SJSA1 (cell line): ENCODE results near the gene FKBP15. TPM values are rescaled to one million over a fixed set of nuclear protein-coding genes. Genes with fewer than 3 reads are reported as not detected.
"Not testable (repeated sequence)": the region's sequence is repeated elsewhere in the genome, so short reads cannot be mapped to it uniquely, and the experiment has no call there.

Experiments used
- DNase-seq, 2 experiments: peaks; one replicate each; pipeline ENCODE4 v3.0.0-alpha.2; 2015 to 2020; ENCODE audit warnings: low spot score in 2 of 2, low read depth in 1 of 2
- H3K27ac ChIP-seq: fragments of 250-450 bp; sonication (Bioruptor Pico); 2 replicates; pipeline ENCODE4 v1.5.1; 2020; ENCODE audit warnings: mild to moderate bottlenecking, moderate library complexity
- H3K27me3 ChIP-seq: fragments of 250-450 bp; sonication (Bioruptor Pico); replicated peaks from 2 replicates; pipeline ENCODE4 v1.5.1; 2020; ENCODE audit warnings: mild to moderate bottlenecking, moderate library complexity
- H3K36me3 ChIP-seq: fragments of 250-450 bp; sonication (Bioruptor Pico); 2 replicates; pipeline ENCODE4 v1.5.1; 2020; ENCODE audit warnings: mild to moderate bottlenecking
- H3K4me1 ChIP-seq: fragments of 250-450 bp; sonication (Bioruptor Pico); replicated peaks from 2 replicates; pipeline ENCODE4 v1.6.1; 2021; ENCODE audit warnings: mild to moderate bottlenecking
- H3K4me3 ChIP-seq: fragments of 250-450 bp; sonication (Bioruptor Pico); 2 replicates; pipeline ENCODE4 v1.5.1; 2020; ENCODE audit warnings: mild to moderate bottlenecking
- H3K9me3 ChIP-seq: fragments of 250-450 bp; sonication (Bioruptor Pico); replicated peaks from 2 replicates; pipeline ENCODE4 v1.5.1; 2020; ENCODE audit warnings: mild to moderate bottlenecking
- total RNA-seq: library from RNA; depleted of rRNA; stranded (reverse); fragments of >200 nt; shearing (Covaris generic); gene quantifications from 2 replicates; pipeline ENCODE4 v1.2.3, GENCODE V29; 2014; rRNA removed

The FKBP15 gene, protein sequence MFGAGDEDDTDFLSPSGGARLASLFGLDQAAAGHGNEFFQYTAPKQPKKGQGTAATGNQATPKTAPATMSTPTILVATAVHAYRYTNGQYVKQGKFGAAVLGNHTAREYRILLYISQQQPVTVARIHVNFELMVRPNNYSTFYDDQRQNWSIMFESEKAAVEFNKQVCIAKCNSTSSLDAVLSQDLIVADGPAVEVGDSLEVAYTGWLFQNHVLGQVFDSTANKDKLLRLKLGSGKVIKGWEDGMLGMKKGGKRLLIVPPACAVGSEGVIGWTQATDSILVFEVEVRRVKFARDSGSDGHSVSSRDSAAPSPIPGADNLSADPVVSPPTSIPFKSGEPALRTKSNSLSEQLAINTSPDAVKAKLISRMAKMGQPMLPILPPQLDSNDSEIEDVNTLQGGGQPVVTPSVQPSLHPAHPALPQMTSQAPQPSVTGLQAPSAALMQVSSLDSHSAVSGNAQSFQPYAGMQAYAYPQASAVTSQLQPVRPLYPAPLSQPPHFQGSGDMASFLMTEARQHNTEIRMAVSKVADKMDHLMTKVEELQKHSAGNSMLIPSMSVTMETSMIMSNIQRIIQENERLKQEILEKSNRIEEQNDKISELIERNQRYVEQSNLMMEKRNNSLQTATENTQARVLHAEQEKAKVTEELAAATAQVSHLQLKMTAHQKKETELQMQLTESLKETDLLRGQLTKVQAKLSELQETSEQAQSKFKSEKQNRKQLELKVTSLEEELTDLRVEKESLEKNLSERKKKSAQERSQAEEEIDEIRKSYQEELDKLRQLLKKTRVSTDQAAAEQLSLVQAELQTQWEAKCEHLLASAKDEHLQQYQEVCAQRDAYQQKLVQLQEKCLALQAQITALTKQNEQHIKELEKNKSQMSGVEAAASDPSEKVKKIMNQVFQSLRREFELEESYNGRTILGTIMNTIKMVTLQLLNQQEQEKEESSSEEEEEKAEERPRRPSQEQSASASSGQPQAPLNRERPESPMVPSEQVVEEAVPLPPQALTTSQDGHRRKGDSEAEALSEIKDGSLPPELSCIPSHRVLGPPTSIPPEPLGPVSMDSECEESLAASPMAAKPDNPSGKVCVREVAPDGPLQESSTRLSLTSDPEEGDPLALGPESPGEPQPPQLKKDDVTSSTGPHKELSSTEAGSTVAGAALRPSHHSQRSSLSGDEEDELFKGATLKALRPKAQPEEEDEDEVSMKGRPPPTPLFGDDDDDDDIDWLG
- total RNA-seq: 12.5 and 22.9 TPM in 2 replicates

DNA sequence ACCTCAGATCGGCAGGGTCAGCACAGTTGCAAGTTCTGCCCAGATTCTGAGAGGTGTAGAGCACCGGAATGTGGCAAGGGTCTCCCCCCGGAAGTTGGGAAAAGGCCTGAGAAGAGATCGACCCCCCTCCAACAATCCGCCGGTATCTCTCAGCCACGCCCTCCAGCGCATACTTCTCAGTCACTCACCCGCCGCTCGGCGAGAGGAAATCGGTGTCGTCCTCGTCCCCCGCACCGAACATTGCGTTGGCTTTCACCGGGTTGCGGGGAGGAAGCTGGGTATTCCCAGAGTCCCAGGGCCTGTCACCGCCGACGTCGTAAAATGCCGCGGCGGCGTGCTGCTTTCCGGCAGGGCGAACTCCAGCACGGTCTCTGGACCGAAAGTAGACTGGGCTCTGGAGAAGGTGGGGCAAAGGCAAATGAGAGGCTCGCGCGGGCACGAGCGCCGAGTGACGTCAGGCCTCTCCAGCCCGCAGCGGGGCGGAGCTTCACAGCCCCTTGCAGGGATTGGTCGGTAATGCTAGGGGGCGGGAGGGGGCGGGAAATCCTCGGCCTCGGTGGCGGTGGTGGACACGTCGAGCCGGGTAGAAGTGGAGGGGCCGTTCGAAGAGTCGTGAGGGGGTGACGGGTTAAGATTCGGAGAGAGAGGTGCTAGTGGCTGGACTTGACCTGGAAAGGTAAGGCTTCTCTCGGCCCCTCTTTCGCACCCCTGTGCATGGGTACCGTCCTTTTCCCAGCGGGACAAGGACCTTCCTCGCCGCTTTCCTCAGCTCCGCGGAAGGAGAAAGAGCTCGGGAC lies at the start of gene FKBP15, which contains the start of gene SLC31A1:
FKBP15 (minus strand) TSS at position 275 of the 797 bp plus-strand sequence; CDS start at position 241, 34 bp downstream.
SLC31A1 (plus strand) TSS at position 542 of the 797 bp plus-strand sequence. CDS start 34,605 bp downstream, outside the sequence.
- H3K9me3 ChIP-seq: no peaks in the 10 kb centered on the region
- H3K27me3 ChIP-seq: no peaks in the 10 kb centered on the region
- H3K36me3 ChIP-seq: peaks cover 18% of the 10 kb centered on the region
- H3K4me1 ChIP-seq: peaks cover 28% of the 10 kb centered on the region
- H3K27ac ChIP-seq: peak within 1 kb of the TSS; percentile 77
- H3K4me3 ChIP-seq: peak within 1 kb of the TSS; percentile 67
- DNase-seq: peak; percentile 94 to 97

DNA sequence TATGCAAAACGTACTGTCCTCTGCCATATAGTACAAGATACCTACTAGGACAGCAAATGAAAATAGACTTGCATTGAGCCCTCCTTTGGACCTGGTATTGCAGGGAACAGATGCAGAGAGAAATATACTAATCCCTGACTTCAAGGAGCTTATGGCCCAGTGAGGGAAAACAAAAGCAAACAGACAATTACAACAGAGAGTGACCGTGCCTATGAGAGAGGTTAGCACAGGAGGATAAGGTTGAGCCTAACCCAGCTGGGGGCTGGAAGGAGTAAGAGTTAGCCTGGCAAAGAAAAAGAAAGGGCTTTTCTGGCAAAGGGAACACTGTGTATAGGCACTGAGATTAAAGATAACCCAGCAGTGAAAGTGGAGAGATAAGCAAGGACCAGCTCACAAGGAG lies 48.8 kb upstream of the FKBP15 start:
- H3K36me3 ChIP-seq: peaks cover 53% of the 10 kb centered on the region
- H3K9me3 ChIP-seq: no peaks in the 10 kb centered on the region
- no peaks in the 10 kb centered on the region; the same call in 1 of the 2 replicates for H3K4me1 ChIP-seq
- no peak overlapping the region for H3K4me3 ChIP-seq
- H3K27ac ChIP-seq: no peak overlapping the region
- no peak for DNase-seq
- H3K27me3 ChIP-seq: no peaks in the 10 kb centered on the region

DNA sequence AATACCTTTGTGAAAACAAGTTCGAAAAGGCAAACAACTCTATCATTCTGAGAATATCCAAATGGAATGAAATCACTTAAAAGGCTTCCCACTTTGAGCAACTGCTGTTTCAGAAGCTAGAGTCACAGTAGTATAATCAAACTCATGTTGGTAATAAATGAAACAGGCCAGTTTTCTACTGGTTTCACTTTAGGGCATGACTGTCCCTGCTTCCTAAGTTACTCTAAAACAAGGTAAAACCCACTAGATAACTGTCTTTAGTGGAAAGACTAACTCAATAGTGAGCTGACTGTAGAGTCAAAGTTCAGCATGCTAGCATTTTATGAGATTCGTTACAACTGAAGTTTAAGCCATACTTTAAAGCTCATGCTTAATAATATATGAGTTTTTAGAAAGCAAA lies 48.3 kb upstream of the FKBP15 start:
- no peak for DNase-seq
- H3K36me3 ChIP-seq: peaks cover 53% of the 10 kb centered on the region

DNA sequence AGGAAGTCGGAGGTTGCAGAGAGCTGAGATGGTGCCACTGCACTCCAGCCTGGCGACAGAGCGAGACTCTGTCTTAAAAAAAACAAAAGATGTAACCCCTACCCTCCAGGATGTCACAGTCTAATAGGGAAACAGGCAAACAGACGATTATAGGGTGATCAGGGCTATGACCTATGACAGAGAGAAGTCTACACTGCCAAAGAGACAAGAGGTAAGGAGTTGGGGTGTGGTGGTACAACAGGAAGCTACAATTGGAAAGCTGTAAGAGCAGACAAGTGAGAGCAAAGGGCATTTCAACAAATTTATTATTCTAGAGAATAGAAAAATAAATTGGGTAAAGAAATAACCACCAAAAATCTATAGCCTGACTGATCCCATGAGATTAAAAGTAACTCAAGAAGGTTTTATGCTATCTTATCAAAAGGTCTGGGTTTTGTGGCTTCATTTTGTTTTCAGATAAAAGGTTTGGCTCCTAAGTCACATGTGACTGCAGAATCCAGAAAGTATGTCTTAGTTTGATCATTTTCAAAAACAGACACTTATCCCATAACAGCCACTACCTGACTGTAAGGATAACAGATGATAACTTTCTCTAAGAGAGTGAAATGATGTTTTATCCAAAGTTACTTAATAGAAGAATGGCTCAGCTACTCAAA lies 47.0 kb upstream of the FKBP15 start:
- Histone ChIP-seq H3K27ac (no peak overlapping the region), H3K4me3 (no peak overlapping the region), H3K4me1 (no peaks in the 10 kb centered on the region), H3K27me3 (no peaks in the 10 kb centered on the region), H3K36me3 (peaks cover 49% of the 10 kb centered on the region), H3K9me3 (no peaks in the 10 kb centered on the region)
- DNase-seq: no peak

More for the DNA sequence above, 48.3 kb upstream of the FKBP15 start:
- Histone ChIP-seq H3K27ac (no peak overlapping the region), H3K9me3 (no peaks in the 10 kb centered on the region), H3K27me3 (no peaks in the 10 kb centered on the region), H3K4me3 (no peak overlapping the region), H3K4me1 (no peaks in the 10 kb centered on the region)

DNA sequence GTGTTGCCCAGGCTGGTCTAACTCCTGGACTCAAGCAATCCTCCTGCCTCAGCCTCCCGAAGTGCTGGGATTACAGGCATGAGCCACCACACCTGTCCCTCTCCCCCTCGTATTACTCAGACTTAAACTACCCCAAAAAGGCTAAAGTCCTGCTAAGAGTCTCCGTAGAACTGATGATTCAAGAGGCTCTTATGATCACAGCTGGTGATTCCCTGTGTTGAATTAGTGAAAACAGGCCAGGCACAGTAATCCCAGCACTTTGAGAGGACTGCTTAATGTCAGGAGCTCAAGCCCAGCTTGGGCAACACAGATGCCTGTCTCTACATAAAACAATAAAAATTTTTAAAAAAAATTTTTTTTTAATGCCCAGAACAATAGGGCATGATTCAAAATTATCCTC lies 45.1 kb upstream of the FKBP15 start:
- no peaks in the 10 kb centered on the region for H3K9me3 ChIP-seq
- H3K27ac ChIP-seq: no peak overlapping the region
- peaks cover 34% of the 10 kb centered on the region for H3K36me3 ChIP-seq
- H3K4me3 ChIP-seq: no peak overlapping the region
- H3K4me1 ChIP-seq: no peaks in the 10 kb centered on the region
- DNase-seq: no peak
- no peaks in the 10 kb centered on the region for H3K27me3 ChIP-seq

DNA sequence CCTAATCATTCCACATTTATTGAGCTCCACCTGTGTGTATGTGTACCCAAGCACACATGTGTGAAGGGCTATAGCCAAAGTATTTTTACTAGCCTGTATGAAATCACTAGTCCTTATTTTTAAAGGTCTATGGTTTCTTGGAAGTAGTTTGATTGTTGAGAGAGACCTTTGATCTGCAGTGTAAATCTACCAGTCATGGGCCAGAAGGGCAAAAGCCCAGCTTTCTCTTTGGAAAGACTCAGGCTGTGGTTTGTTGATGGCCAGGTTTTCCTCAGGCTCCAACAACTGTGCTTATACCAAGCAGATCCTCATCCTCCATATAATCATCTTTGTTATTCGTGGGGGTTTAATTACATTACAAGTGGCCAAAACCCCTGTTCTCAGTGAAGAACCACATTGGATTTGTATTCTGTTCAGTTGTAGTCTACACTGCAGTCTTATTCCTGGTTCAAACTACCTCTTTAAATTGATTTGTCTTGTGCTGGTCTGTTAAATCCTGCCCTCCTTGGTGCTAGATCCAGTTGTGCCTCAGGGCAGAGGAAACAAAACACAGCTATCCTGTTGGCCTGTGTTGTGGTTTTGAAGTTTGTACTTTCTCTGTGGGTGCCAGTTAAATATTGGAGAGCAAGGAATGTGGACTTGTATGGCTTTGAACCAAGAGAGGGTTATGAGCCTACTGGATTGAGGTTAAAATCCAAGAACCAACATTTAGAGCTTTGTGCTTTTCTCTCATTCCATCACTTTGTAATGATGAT lies 41.0 kb upstream of the FKBP15 start:
- Histone ChIP-seq H3K27me3 (no peaks in the 10 kb centered on the region), H3K27ac (no peak overlapping the region), H3K4me3 (no peak overlapping the region), H3K4me1 (no peaks in the 10 kb centered on the region), H3K9me3 (no peaks in the 10 kb centered on the region), H3K36me3 (peaks cover 22% of the 10 kb centered on the region)
- no peak for DNase-seq

DNA sequence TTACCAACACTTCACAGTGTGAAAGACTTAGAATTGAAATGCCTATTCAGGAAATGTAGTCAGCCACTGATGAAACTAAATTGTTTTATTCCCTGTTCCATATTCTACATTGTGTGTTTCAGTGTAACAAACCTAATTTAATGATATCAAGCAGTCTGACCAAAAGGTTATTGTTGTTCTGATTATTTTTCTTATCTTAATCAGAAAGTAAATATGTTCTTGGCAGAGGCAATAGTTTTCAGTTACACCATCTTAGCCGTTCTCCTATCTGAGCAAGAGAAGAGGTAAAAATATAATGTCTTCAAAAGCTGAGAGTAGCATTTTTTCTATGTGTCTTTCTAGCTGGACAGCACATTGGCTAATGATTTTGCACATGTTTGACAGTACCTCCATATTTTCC lies 37.2 kb upstream of the FKBP15 start:
- H3K9me3 ChIP-seq: no peaks in the 10 kb centered on the region
- no peak overlapping the region for H3K4me3 ChIP-seq
- H3K27ac ChIP-seq: no peak overlapping the region
- peaks cover 24% of the 10 kb centered on the region for H3K36me3 ChIP-seq
- DNase-seq: no peak
- H3K4me1 ChIP-seq: no peaks in the 10 kb centered on the region
- H3K27me3 ChIP-seq: no peaks in the 10 kb centered on the region

DNA sequence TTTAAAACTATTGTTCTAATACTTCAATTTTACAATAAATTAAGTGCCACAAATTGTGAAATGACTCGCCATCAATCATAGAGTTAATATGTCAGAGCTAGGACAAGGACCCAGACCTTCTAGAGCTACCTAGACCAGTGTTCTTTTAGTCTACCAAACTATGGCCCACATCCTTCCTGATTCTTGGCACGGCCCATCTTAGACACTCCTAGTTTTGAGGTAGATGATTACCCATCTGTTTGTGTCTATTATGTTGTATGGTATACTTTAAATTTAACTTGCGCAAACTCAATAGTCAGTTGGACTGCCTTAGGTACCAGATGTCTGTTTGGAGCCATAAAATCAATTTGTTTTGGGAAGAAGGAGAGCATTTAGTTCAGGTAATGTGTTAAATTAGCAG lies 36.8 kb upstream of the FKBP15 start:
- Histone ChIP-seq H3K27ac (no peak overlapping the region), H3K36me3 (peaks cover 24% of the 10 kb centered on the region), H3K27me3 (no peaks in the 10 kb centered on the region), H3K4me1 (no peaks in the 10 kb centered on the region), H3K4me3 (no peak overlapping the region), H3K9me3 (no peaks in the 10 kb centered on the region)
- no peak for DNase-seq

DNA sequence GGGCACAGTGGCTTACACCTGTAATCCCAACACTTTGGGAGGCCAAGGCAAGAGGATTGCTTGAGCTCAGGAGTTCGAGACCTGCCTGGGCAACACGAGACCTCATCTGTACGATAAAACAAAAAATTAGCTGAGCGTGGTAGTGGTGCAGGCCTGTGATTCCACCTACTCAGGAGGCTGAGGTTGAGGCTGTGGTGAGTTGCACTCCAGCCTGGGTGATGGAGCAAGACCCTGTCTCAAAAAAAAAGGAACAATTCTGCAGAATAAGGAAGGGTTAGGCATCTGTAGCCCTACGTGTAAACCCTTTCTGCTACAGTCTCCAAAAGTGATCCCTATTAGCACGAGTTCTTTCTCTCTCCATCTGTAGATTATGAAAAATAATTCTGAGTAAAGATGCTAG lies 34.4 kb upstream of the FKBP15 start:
- no peak overlapping the region for H3K27ac ChIP-seq
- no peaks in the 10 kb centered on the region for H3K4me1 ChIP-seq
- no peak for DNase-seq

DNA sequence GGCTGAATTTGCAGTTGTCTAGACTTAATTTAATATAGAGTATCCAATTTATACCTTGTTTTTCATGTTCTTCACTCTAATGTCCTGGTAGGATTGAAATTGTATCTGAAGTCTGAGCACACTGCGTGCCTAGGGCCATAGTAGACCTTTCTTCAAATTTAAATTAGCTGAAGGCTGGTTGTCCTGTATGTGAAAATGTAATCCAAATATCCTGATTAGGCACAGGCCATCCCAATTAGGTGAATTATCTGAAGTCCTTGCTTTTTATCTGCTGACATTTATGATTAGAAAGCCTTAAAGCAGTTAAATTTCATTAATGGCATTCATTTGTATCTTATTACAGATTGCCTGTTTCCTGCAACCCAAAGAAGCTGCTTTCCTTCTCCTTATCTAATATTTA lies 33.9 kb upstream of the FKBP15 start:
- H3K27me3 ChIP-seq: no peaks in the 10 kb centered on the region
- H3K36me3 ChIP-seq: peaks cover 18% of the 10 kb centered on the region
- DNase-seq: no peak
- no peaks in the 10 kb centered on the region for H3K9me3 ChIP-seq
- H3K27ac ChIP-seq: no peak overlapping the region
- no peaks in the 10 kb centered on the region for H3K4me1 ChIP-seq
- no peak overlapping the region for H3K4me3 ChIP-seq

More for the DNA sequence above, 34.4 kb upstream of the FKBP15 start:
- peaks cover 20% of the 10 kb centered on the region for H3K36me3 ChIP-seq
- H3K4me3 ChIP-seq: no peak overlapping the region
- no peaks in the 10 kb centered on the region for H3K27me3 ChIP-seq
- no peaks in the 10 kb centered on the region for H3K9me3 ChIP-seq

DNA sequence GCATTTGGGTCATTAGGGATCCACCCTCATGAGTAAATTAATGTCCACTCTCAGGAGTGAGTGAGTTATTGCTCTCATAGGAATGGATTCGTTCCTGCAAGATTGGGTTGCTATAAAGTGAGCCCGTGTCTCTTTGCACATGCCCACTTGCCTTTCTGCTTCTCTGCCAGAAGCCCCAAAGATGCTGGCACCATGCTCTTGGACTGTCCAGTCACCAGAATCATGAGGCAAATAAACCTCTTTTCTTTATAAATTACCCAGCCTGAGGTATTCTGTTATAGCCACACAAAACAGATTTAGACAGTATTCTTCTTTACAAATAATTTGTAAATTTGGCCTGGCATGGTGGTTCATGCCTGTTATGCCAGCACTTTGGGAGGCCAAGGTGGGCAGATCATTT lies 29.7 kb upstream of the FKBP15 start:
- Histone ChIP-seq H3K27me3 (no peaks in the 10 kb centered on the region), H3K4me1 (no peaks in the 10 kb centered on the region), H3K9me3 (no peaks in the 10 kb centered on the region), H3K36me3 (no peaks in the 10 kb centered on the region), H3K27ac (no peak overlapping the region), H3K4me3 (no peak overlapping the region)
- DNase-seq: no peak

DNA sequence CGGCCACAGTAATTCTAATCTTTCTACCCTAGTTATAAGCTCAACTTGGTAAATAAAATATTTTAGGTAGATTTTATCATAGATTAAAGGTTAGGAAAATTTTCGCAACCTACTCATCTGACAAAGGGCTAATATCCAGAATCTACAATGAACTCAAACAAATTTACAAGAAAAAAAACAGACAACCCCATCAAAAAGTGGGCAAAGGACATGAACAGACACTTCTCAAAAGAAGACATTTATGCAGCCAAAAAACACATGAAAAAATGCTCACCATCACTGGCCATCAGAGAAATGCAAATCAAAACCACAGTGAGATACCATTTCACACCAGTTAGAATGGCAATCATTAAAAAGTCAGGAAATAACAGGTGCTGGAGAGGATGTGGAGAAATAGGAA lies 28.6 kb upstream of the FKBP15 start:
- H3K36me3 ChIP-seq, DNase-seq, H3K9me3 ChIP-seq, H3K4me1 ChIP-seq, H3K4me3 ChIP-seq, H3K27me3 ChIP-seq, H3K27ac ChIP-seq: not testable (repeated sequence)
